ENCODE results near the gene ZNF324. TPM values are rescaled to one million over a fixed set of nuclear protein-coding genes. Genes with fewer than 3 reads are reported as not detected.

ZNF324 gene
- total and polyA plus RNA-seq, 2 of the 4 experiments (the other 2 are of a cell fraction) = 6.0 to 6.6 TPM

DNA sequence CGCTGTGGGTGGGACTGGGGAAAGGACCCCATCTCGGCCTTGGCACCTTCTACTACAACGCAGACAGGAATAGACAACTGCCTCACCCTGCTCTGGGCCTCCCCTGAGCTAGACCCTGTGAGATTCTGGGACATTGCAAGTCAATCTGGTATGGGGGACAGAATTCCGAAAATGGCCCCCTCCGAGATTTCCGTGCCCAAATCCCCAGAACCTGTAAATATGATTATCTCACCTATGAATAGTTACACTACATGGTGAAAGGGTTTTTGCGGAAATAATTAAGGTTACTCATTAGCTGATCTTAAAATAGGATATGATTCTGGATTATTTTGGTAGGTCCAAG is 53.3 kb downstream of the ZNF324 start:
- peak overlapping the region; percentile 86 for H3K4ac ChIP-seq (ENCODE audit: low read depth, low read length)
- no peak for TF ChIP-seq MAZ (IDR thresholded peaks at IDR 0.05; ENCODE audit: borderline replicate concordance, low read depth, low read length)
- no peak for TF ChIP-seq RFX5 (IDR thresholded peaks at IDR 0.05; ENCODE audit: low read depth, low read length)
- TF ChIP-seq, protein P1, sequence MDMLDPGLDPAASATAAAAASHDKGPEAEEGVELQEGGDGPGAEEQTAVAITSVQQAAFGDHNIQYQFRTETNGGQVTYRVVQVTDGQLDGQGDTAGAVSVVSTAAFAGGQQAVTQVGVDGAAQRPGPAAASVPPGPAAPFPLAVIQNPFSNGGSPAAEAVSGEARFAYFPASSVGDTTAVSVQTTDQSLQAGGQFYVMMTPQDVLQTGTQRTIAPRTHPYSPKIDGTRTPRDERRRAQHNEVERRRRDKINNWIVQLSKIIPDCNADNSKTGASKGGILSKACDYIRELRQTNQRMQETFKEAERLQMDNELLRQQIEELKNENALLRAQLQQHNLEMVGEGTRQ (IDR thresholded peaks at IDR 0.05; ENCODE audit: low read depth, low read length) = no peak
- intact Hi-C loops (cut with micrococcal nuclease) (no loop called here), dilution Hi-C loops (cut with HindIII; ENCODE audit: low sequenced_read_pairs, unreplicated experiment) (no loop called here), in situ Hi-C loops (cut with MboI; ENCODE audit: low sequenced_read_pairs) (no loop called here)
- peak overlapping the region; percentile 63 for H2BK5ac ChIP-seq (ENCODE audit: low read depth, low read length, poor library complexity, severe bottlenecking)
- no TSS peak for BruUV-seq (replicated peaks)
- H4K20me1 ChIP-seq (ENCODE audit: insufficient read depth, low read length) = peaks cover 26% of the 10 kb centered on the region
- H2AK9ac ChIP-seq (replicated peaks; ENCODE audit: low read depth, low read length, poor library complexity) = peak overlapping the region; percentile 98
- no peak overlapping the region for H3K18ac ChIP-seq (ENCODE audit: low read depth, low read length)
- CTCF ChIA-PET = interaction anchor here (1.4 to 1.5 kb wide), 2 partner anchors 60 to 70 kb away, joined by 3 to 4 read pairs; partner anchors contain the start of gene ZNF324B
- ATAC-seq (ENCODE audit: low read depth) (no peak), DNase-seq (no peak)
- H3K4me2 ChIP-seq (ENCODE audit: low read depth, low read length) = peak overlapping the region; percentile 90
- peak overlapping the region; percentile 88 for H3K14ac ChIP-seq (replicated peaks; ENCODE audit: low read depth, low read length)
- H4K8ac ChIP-seq (ENCODE audit: low read depth in 2 of 2, low read length in 2 of 2) = peak overlapping the region; percentile 87 to 98
- WGBS, 2 experiments (ENCODE audit: extremely low coverage in 2 of 2, insufficient read length in 1 of 2) = no CpG with 5 or more reads among the region's 7 CpGs
- H3K23ac ChIP-seq (ENCODE audit: low read depth, low read length) = peak overlapping the region; percentile 34; the same call in 1 of the 2 replicates
- peak overlapping the region; percentile 96 for H3K9ac ChIP-seq (ENCODE audit: low read depth, low read length)
- peak overlapping the region; percentile 69 for H3K4me3 ChIP-seq (ENCODE audit: insufficient read depth, low read depth, low read length)
- no peak overlapping the region for H2BK20ac ChIP-seq (ENCODE audit: low read depth, low read length)
- peak overlapping the region; percentile 93 for H3K27ac ChIP-seq (ENCODE audit: insufficient read depth, low read length)
- H3K36me3 ChIP-seq (ENCODE audit: control insufficient read depth, insufficient read depth, low read length) = peaks cover 16% of the 10 kb centered on the region
- peak overlapping the region; percentile 76 for H2AK5ac ChIP-seq (ENCODE audit: low read depth, low read length)
- no peak overlapping the region for H2BK15ac ChIP-seq (ENCODE audit: low read depth, low read length)
- H4K91ac ChIP-seq (ENCODE audit: insufficient read depth, low read depth, low read length) = peak overlapping the region; percentile 88
- peaks cover 6% of the 10 kb centered on the region for H3K4me1 ChIP-seq (ENCODE audit: control insufficient read depth, insufficient read depth, low read length)
- H3K79me1 ChIP-seq (ENCODE audit: low read depth in 1 of 2, low read length in 2 of 2) = peaks cover 0 to 38% of the 10 kb centered on the region in 2 experiments; a peak in 3 of 4 replicates
- H3K9me3 ChIP-seq (ENCODE audit: control insufficient read depth, insufficient read depth, low read length) = no peaks in the 10 kb centered on the region
- H3K9me1 ChIP-seq (ENCODE audit: insufficient read depth, low read length) = peaks cover 11% of the 10 kb centered on the region
- no peak overlapping the region for H2BK120ac ChIP-seq (ENCODE audit: low read depth, low read length)
- H3K27me3 ChIP-seq (ENCODE audit: control insufficient read depth, insufficient read depth, low read length) = no peaks in the 10 kb centered on the region
- peak overlapping the region; percentile 98 for H2AFZ ChIP-seq (replicated peaks; ENCODE audit: low read length, poor library complexity)
- peak overlapping the region; percentile 54 for H3K56ac ChIP-seq (ENCODE audit: extremely low read depth, insufficient read depth, low read length)
- H4K5ac ChIP-seq (ENCODE audit: low read depth, low read length) = peak overlapping the region; percentile 87
- POLR2A ChIA-PET (ENCODE audit: unreplicated experiment) = no interaction called here
